ENCODE results near the gene SLC12A8. TPM values are rescaled to one million over a fixed set of nuclear protein-coding genes. Genes with fewer than 3 reads are reported as not detected.

The SLC12A8 gene
- total and polyA plus RNA-seq, 2 of the 13 experiments (the other 11 are each of a cell fraction or from before 2014, with no cell fraction given): 0.44 to 0.71 TPM

GRCh38 chr3:125220727-125221429 is 8.3 kb upstream of the SLC12A8 start:
- Histone ChIP-seq H3K27me3 (ENCODE audit: control insufficient read depth in 1 of 2, insufficient read depth in 2 of 2, low read length in 2 of 2) (no peaks in the 10 kb centered on the region), H3K4me1 (ENCODE audit: insufficient read depth, low read length) (peaks cover 18% of the 10 kb centered on the region), H3K79me2 (ENCODE audit: insufficient read depth, low read length) (no peaks in the 10 kb centered on the region), H4K20me1 (ENCODE audit: insufficient read depth, low read length) (no peaks in the 10 kb centered on the region), H3K9me3 (ENCODE audit: low read length) (no peaks in the 10 kb centered on the region), H3K27ac (ENCODE audit: extremely low read length, insufficient read depth, low read length) (no peak overlapping the region), H2AFZ (ENCODE audit: low read length) (no peak overlapping the region), H3K4me3 (replicated peaks in 1 of 3; ENCODE audit: insufficient read depth in 1 of 3, low read depth in 2 of 3, low read length in 3 of 3) (no peak overlapping the region), H3K4me2 (ENCODE audit: low read depth, low read length) (no peak overlapping the region), H3K36me3 (replicated peaks in 1 of 2; ENCODE audit: control insufficient read depth in 1 of 2, insufficient read depth in 2 of 2, low read length in 2 of 2) (no peaks in the 10 kb centered on the region), H3K9ac (ENCODE audit: insufficient read depth, low read depth, low read length) (no peak overlapping the region)
- FAIRE-seq: no peak
- intact Hi-C loops (cut with micrococcal nuclease; ENCODE audit: unreplicated experiment) (no loop called here), in situ Hi-C loops (cut with HindIII; ENCODE audit: extremely low pct_ligation_motif_present, low pct_unique_long_range_greater_than_20kb) (no loop called here)
- ChIA-PET POLR2A (no interaction called here), CTCF (ENCODE audit: low intra/inter-chr PET ratio, low total read pairs) (no interaction called here)
- peak; percentile 8; the same call in 2 of the 3 replicates for ATAC-seq
- 81% methylated on average over 7 of the region's 7 CpGs for WGBS (ENCODE audit: low lambda C conversion rate)
- DNase-seq (ENCODE audit: low spot score): no peak
- no TSS peak for BruUV-seq (replicated peaks)
- TF ChIP-seq REPIN1 (CRISPR knock-in tag; IDR thresholded peaks at IDR 0.05; ENCODE audit: borderline replicate concordance, low read depth) (no peak), SIX4 (CRISPR knock-in tag; IDR thresholded peaks at IDR 0.05) (no peak), ZNF446 (CRISPR knock-in tag; IDR thresholded peaks at IDR 0.05) (no peak), CHCHD3 (CRISPR knock-in tag; IDR thresholded peaks at IDR 0.05) (no peak), ZBTB8A (CRISPR knock-in tag; IDR thresholded peaks at IDR 0.05; ENCODE audit: borderline replicate concordance, low read depth) (no peak), NR2F6 (IDR thresholded peaks at IDR 0.05) (no peak), NR2F6 (CRISPR knock-in tag; IDR thresholded peaks at IDR 0.05) (no peak), NFE2 (CRISPR knock-in tag; IDR thresholded peaks at IDR 0.05) (no peak), MEF2D (CRISPR knock-in tag; IDR thresholded peaks at IDR 0.05) (no peak), ZNF572 (CRISPR knock-in tag; IDR thresholded peaks at IDR 0.05) (no peak), CBX1 (IDR thresholded peaks at IDR 0.05; ENCODE audit: low read depth) (no peak), ZNF652 (CRISPR knock-in tag; IDR thresholded peaks at IDR 0.05; ENCODE audit: borderline replicate concordance, low read depth) (no peak), FOXA1 (IDR thresholded peaks at IDR 0.05) (no peak), FOXA1 (CRISPR knock-in tag; IDR thresholded peaks at IDR 0.05) (no peak), RXRA (CRISPR knock-in tag; IDR thresholded peaks at IDR 0.05) (no peak)

Measured in HepG2 (cell line).